ENCODE data around the gene SMIM10L2A.

- TF ChIP-seq CTCF (IDR thresholded peaks at IDR 0.05) (no peak), POLR2AphosphoS5 (IDR thresholded peaks at IDR 0.05) (no peak), POLR2A (IDR thresholded peaks at IDR 0.05) (no peak)
Measured at GRCh38 chrX:135454816-135455215, 33.1 kb downstream of the SMIM10L2A start.

All from prostate gland (tissue), 2 donors.